ENCODE measurements around the gene SUB1. TPM values are rescaled to one million over a fixed set of nuclear protein-coding genes. Genes with fewer than 3 reads are reported as not detected.
"Not testable (repeated sequence)": the region's sequence is repeated elsewhere in the genome, so short reads cannot be mapped to it uniquely, and the experiment has no call there.

The SUB1 gene
- total RNA-seq, result 100 to 1,000 TPM; 128 to 174 (median 137) TPM

DNA sequence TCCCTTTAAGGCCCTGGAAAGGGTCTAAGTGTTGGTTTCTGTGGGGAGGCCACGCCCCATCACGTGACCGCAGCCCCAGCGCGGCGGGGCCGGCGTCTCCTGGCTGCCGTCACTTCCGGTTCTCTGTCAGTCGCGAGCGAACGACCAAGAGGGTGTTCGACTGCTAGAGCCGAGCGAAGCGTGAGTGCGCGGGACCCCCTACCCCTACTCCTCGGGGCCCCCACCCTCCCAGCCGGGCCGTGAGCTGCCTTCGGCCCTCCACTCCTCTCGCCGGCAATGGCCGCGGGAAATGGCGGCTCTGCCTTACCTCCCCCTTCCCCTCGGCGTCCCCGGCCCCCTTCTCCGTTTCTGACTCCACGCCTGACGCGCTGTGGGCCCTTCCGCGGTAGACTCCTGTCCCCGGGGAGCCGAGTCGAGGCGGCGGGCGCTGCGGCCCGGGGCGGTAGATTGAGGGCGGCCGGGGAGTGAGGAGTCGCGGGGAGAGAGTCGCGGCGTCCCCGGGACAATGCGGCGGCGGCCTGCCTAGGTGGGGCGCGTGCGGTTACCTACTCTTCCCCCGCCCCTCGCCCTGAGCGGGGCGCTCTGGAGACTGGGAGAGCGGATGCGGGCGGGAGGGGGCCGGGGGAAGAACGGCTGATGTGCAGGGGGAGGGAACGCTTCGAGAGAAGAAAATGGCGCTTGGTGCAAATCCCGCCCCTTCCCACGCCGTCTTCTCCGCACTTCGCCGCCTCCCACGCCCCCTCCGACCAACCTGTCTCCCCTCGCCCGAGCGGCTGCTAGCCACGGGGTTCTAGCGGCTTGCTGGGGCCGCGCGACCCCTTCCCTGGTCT is at the start of gene SUB1:
Gene SUB1, plus strand, starts transcription at position 112 of the 830 bp plus-strand sequence. CDS start 2,956 bp downstream, outside the sequence.
- WGBS, result under 1% methylated on average over 79 of the region's 89 CpGs
- no peak for TF ChIP-seq EP300 (IDR thresholded peaks at IDR 0.05)
- peak; percentile 72 to 89 (median 75) for TF ChIP-seq POLR2AphosphoS5 (IDR thresholded peaks at IDR 0.05)
- peak in 1 of 2 donors; percentile 80 for TF ChIP-seq POLR2A (IDR thresholded peaks at IDR 0.05)
- TF ChIP-seq, protein P1, sequence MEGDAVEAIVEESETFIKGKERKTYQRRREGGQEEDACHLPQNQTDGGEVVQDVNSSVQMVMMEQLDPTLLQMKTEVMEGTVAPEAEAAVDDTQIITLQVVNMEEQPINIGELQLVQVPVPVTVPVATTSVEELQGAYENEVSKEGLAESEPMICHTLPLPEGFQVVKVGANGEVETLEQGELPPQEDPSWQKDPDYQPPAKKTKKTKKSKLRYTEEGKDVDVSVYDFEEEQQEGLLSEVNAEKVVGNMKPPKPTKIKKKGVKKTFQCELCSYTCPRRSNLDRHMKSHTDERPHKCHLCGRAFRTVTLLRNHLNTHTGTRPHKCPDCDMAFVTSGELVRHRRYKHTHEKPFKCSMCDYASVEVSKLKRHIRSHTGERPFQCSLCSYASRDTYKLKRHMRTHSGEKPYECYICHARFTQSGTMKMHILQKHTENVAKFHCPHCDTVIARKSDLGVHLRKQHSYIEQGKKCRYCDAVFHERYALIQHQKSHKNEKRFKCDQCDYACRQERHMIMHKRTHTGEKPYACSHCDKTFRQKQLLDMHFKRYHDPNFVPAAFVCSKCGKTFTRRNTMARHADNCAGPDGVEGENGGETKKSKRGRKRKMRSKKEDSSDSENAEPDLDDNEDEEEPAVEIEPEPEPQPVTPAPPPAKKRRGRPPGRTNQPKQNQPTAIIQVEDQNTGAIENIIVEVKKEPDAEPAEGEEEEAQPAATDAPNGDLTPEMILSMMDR (IDR thresholded peaks at IDR 0.05), result no peak
- Histone ChIP-seq H3K4me1 (peaks cover 30% of the 10 kb centered on the region), H3K27ac (peak within 1 kb of the TSS; percentile 97), H3K4me3 (peak within 1 kb of the TSS; percentile 72), H3K36me3 (peaks cover 8% of the 10 kb centered on the region), H3K9me3 (no peaks in the 10 kb centered on the region), H3K27me3 (no peaks in the 10 kb centered on the region)
- DNase-seq (ENCODE audit: low spot score in 2 of 2), result peak; percentile 95 to 96

GRCh38 chr5:32536246-32536645 is 49.1 kb upstream of the SUB1 start:
- no peaks in the 10 kb centered on the region for H3K36me3 ChIP-seq
- peaks cover 5% of the 10 kb centered on the region for H3K4me1 ChIP-seq
- H3K27me3 ChIP-seq, result no peaks in the 10 kb centered on the region
- 94% methylated on average over 4 of the region's 4 CpGs for WGBS
- H3K9me3 ChIP-seq, result no peaks in the 10 kb centered on the region
- no peak overlapping the region for H3K4me3 ChIP-seq
- no peak for TF ChIP-seq EP300 (IDR thresholded peaks at IDR 0.05)
- TF ChIP-seq POLR2A (IDR thresholded peaks at IDR 0.05), result no peak
- TF ChIP-seq POLR2AphosphoS5 (IDR thresholded peaks at IDR 0.05), result no peak
- TF ChIP-seq, protein P1 (IDR thresholded peaks at IDR 0.05), result no peak
- no peak for DNase-seq (ENCODE audit: low spot score in 2 of 2)
- H3K27ac ChIP-seq, result no peak overlapping the region

GRCh38 chr5:32537437-32538029 is 47.8 kb upstream of the SUB1 start:
- H3K4me1 ChIP-seq; H3K36me3 ChIP-seq; DNase-seq (ENCODE audit: low spot score in 2 of 2); H3K9me3 ChIP-seq; H3K4me3 ChIP-seq; H3K27ac ChIP-seq; H3K27me3 ChIP-seq: not testable (repeated sequence)
- 82% methylated on average over 7 of the region's 7 CpGs for WGBS

DNA sequence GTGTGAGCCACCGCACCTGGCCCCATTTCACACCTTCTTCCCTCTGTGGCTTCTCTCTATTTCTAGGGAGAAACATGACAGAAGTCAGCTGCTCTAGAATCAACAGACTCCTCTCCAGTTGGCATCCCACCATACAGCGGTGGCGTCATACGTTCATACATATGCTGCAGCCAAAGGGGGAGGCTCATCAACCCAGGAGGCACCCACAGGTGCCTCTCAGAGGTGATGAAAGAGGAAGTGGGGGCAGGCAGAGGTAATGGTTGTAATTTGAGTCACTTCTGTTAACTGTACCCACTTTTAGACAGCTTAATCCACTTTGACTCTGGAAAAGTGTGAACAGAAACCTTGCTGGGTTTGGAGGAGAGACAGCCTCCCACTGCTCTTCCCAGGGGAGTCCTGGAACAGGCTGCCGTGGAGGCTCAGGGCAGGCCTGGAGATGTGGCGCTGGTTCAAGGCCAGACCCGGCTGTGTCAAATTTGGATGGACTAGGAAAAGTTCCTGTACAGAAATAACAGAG is 47.3 kb upstream of the SUB1 start:
- Histone ChIP-seq H3K4me3 (no peak overlapping the region), H3K4me1 (no peaks in the 10 kb centered on the region), H3K27ac (no peak overlapping the region), H3K27me3 (no peaks in the 10 kb centered on the region), H3K9me3 (no peaks in the 10 kb centered on the region), H3K36me3 (no peaks in the 10 kb centered on the region)
- TF ChIP-seq EP300 (IDR thresholded peaks at IDR 0.05), result no peak
- TF ChIP-seq POLR2AphosphoS5 (IDR thresholded peaks at IDR 0.05), result no peak
- TF ChIP-seq, protein P1 (IDR thresholded peaks at IDR 0.05), result no peak
- no peak for TF ChIP-seq POLR2A (IDR thresholded peaks at IDR 0.05)
- no peak for DNase-seq (ENCODE audit: low spot score in 2 of 2)
- WGBS, result 83% methylated on average over 7 of the region's 7 CpGs

- Histone ChIP-seq H3K27ac (no peak overlapping the region), H3K27me3 (no peaks in the 10 kb centered on the region), H3K4me3 (no peak overlapping the region), H3K4me1 (no peaks in the 10 kb centered on the region), H3K9me3 (no peaks in the 10 kb centered on the region), H3K36me3 (no peaks in the 10 kb centered on the region)
- no peak for DNase-seq (ENCODE audit: low spot score in 2 of 2)
- 92% methylated on average over 6 of the region's 6 CpGs for WGBS
- TF ChIP-seq EP300 (IDR thresholded peaks at IDR 0.05) (no peak), POLR2AphosphoS5 (IDR thresholded peaks at IDR 0.05) (no peak), POLR2A (IDR thresholded peaks at IDR 0.05) (no peak)
- TF ChIP-seq, protein P1 (IDR thresholded peaks at IDR 0.05), result no peak
These were observed 45.1 kb upstream of the SUB1 start for GRCh38 chr5:32539981-32540845.
